Mucosa of descending colon (tissue), 3 donors: ENCODE results near the gene HYDIN. TPM values are rescaled to one million over a fixed set of nuclear protein-coding genes. Genes with fewer than 3 reads are reported as not detected.

ENCODE experiments used
- ATAC-seq: fragments of 200-7000 bp; cut with Tn5 transposase; one replicate; pipeline ENCODE4 v1.9.1; 2020; ENCODE audit warnings: mild to moderate bottlenecking, moderate library complexity
- DNase-seq, 3 donors: peaks; one replicate each; pipeline ENCODE4 v3.0.0-alpha.2; 2020
- H3K36me3 ChIP-seq: fragments of 200-600 bp; one replicate; pipeline ENCODE4 v1.8.0; 2021; ENCODE audit warnings: low read depth, mild to moderate bottlenecking
- H3K4me1 ChIP-seq: fragments of 200-600 bp; one replicate; pipeline ENCODE4 v1.8.0; 2021; ENCODE audit warnings: low read depth, mild to moderate bottlenecking
- H3K4me3 ChIP-seq: fragments of 200-600 bp; one replicate; pipeline ENCODE4 v1.8.0; 2021; ENCODE audit warnings: mild to moderate bottlenecking
- H3K9me3 ChIP-seq: fragments of 200-600 bp; one replicate; pipeline ENCODE4 v1.8.0; 2021; ENCODE audit warnings: mild to moderate bottlenecking
- intact Hi-C, 2 donors: fragments of 100-400 bp; cut with DNase I in 1 of 2; cut with micrococcal nuclease in 1 of 2; formaldehyde crosslinking; loops; one replicate each; pipeline versions ENCODE4 v1.11.0 to v1.11.1; 2022; cut with DNase I, micrococcal nuclease
- total RNA-seq, 3 donors: library from RNA; stranded (reverse); fragmentation: NEBNext Ultra II Directional in 2 of 3; extraction: Animal tissue kit (Norgen Biotek cat#: 25700) in 2 of 3; gene quantifications; one replicate each; pipeline versions ENCODE4 v1.2.1 to v1.2.4, GENCODE V29; 2021 to 2023
- TF ChIP-seq, protein P1 (sequence below): fragments of 200-600 bp; IDR thresholded peaks from one replicate; pipeline ENCODE4 v1.8.0; 2022; ENCODE audit warnings: antibody characterized with exemption, mild to moderate bottlenecking
- donor health status: DM: no; HTN: no; CAD: no; lungs with moderate emphysema.
- donor health status: DM: no; HTN: no; CAD: no.
- donor health status: DM: no; HTN: yes; CAD: no.

The HYDIN gene
- total RNA-seq, 3 donors from 2014 or later, result 0.80 to 2.3 (median 1.5) TPM

DNA sequence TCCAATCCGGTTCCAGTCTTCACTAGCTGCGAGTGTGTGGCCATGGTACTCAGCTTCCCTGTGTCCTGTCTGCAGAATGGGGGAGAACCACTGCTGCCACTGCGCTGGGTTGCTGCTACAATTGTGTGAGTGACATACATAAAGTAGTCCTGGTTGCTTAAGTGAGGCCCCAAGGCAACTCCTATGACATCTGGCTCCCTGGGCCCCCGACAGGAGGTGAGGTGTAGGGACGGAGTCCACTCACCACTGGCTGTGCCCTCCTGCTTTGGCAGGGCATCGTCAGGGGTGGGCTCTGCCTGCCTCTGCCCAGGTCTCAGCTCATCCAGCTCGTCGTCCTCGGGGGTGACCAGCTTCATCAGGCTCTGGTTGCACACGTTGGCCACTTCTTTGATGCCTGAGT, 450.0 kb downstream of the HYDIN start:
- Histone ChIP-seq H3K36me3 (peaks cover 21% of the 10 kb centered on the region), H3K4me1 (no peaks in the 10 kb centered on the region), H3K9me3 (no peaks in the 10 kb centered on the region), H3K4me3 (no peak overlapping the region)
- TF ChIP-seq, protein P1, sequence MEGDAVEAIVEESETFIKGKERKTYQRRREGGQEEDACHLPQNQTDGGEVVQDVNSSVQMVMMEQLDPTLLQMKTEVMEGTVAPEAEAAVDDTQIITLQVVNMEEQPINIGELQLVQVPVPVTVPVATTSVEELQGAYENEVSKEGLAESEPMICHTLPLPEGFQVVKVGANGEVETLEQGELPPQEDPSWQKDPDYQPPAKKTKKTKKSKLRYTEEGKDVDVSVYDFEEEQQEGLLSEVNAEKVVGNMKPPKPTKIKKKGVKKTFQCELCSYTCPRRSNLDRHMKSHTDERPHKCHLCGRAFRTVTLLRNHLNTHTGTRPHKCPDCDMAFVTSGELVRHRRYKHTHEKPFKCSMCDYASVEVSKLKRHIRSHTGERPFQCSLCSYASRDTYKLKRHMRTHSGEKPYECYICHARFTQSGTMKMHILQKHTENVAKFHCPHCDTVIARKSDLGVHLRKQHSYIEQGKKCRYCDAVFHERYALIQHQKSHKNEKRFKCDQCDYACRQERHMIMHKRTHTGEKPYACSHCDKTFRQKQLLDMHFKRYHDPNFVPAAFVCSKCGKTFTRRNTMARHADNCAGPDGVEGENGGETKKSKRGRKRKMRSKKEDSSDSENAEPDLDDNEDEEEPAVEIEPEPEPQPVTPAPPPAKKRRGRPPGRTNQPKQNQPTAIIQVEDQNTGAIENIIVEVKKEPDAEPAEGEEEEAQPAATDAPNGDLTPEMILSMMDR, result no peak
- ATAC-seq, result no peak
- peak in 1 of 3 donors; percentile 14 for DNase-seq
- intact Hi-C loops, result no loop called here

DNA sequence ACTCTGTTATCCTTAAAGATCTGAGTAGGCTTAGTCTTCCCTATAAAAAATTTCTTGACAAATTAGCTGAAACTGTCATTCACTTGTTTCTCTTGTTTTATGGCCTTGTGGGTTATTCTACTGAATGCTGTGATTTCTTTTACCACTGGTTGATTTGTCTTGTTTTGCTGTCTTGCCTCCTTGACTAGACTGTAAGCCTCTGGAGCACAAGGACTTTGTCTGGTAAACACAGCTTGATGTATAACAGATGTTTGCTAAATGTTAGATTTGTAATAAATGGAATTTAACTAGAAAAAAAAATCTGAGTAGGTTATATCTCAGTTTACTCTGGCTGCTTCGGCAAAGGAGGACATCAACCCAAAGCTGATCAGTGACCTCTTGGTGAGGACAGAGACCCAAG, 451.2 kb downstream of the HYDIN start:
- Histone ChIP-seq H3K4me3 (no peak overlapping the region), H3K4me1 (no peaks in the 10 kb centered on the region), H3K36me3 (peaks cover 18% of the 10 kb centered on the region), H3K9me3 (no peaks in the 10 kb centered on the region)
- TF ChIP-seq, protein P1, result no peak
- DNase-seq (no peak), ATAC-seq (no peak)
- intact Hi-C loops, result loop anchor here in 1 of 2 donors (10.0 kb wide), 1 partner anchor 95 kb away; the partner anchor contains the start of gene MTSS2

DNA sequence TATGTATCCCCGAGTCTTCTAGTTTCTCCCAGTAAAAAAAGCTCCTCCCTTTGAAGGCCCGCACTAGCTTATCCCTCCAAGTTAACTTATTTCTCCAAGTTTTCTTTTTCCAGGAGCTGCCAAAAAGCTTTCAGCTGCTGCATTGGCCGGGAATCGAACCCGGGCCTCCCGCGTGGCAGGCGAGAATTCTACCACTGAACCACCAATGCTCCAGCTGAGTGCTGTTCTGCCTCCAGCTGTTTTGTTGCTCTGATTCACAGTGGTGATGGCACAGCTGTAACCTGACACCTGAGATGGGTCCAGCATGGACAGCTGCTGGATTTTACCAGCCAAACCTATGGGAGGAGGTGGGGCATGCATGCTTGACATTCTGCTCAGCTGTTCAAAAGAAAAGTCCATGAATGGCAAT, 451.6 kb downstream of the HYDIN start:
- Histone ChIP-seq H3K36me3 (peaks cover 14% of the 10 kb centered on the region), H3K9me3 (no peaks in the 10 kb centered on the region), H3K4me1 (no peaks in the 10 kb centered on the region), H3K4me3 (no peak overlapping the region)
- intact Hi-C loops, result loop anchor here in 1 of 2 donors (10.0 kb wide), 1 partner anchor 94 kb away; the partner anchor contains the start of gene MTSS2
- peak in 2 of 3 donors; percentile 37 to 43 for DNase-seq
- ATAC-seq, result peak; percentile 49
- TF ChIP-seq, protein P1, result no peak

DNA sequence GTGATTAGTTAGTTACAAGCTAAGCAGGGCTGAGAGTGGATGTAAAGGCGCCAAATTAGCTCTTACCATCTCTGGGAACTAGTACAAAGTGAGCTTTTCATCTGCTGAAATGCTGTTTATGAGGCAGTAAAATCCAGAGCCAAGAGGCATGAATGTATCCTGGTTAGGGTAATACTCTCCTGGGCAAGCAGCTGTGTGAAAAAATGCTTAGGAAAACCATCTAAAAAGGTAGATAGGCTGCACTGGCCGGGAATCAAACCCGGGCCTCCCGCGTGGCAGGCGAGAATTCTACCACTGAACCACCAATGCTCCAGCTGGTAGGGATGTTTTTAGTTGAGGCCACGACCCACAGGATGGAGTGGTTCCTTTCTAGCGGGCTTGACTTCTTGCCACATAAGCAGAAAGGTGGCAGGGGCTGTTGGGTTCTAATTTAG, 452.5 kb downstream of the HYDIN start:
- intact Hi-C loops, result loop anchor here in 1 of 2 donors (10.0 kb wide), 1 partner anchor 93 kb away; the partner anchor contains the start of gene MTSS2
- peaks cover 12% of the 10 kb centered on the region for H3K36me3 ChIP-seq
- no peaks in the 10 kb centered on the region for H3K4me1 ChIP-seq
- DNase-seq (peak in 1 of 3 donors; percentile 13), ATAC-seq (no peak)
- H3K4me3 ChIP-seq, result no peak overlapping the region
- TF ChIP-seq, protein P1, result no peak
- no peaks in the 10 kb centered on the region for H3K9me3 ChIP-seq

DNA sequence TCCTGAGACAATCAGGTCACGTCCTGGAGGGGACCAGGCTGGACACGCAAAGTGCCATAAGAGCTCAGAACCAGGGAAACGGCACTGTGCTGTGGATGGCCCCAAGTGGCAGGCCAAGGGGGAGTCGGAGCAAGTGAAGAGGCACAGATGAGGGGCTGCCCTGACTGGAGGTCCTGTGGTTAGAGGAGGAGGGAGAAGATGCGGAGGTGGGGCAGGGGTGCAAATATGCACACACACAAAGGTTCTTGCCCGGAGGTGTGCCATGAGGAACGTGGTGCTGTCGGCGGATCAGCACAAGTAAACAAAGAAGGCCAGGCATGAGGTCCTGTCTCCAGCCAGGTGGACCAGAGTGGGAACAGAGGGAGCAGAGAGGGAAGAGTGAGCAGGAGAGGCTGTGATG, 453.0 kb downstream of the HYDIN start:
- ATAC-seq, result no peak
- intact Hi-C loops, result loop anchor here in 1 of 2 donors (10.0 kb wide), 1 partner anchor 93 kb away; the partner anchor contains the start of gene MTSS2
- no peaks in the 10 kb centered on the region for H3K9me3 ChIP-seq
- H3K36me3 ChIP-seq, result peaks cover 12% of the 10 kb centered on the region
- TF ChIP-seq, protein P1, result no peak
- peak in 1 of 3 donors; percentile 15 for DNase-seq
- H3K4me3 ChIP-seq, result no peak overlapping the region
- no peaks in the 10 kb centered on the region for H3K4me1 ChIP-seq
